ENCODE results near the gene STAG3.

DNA sequence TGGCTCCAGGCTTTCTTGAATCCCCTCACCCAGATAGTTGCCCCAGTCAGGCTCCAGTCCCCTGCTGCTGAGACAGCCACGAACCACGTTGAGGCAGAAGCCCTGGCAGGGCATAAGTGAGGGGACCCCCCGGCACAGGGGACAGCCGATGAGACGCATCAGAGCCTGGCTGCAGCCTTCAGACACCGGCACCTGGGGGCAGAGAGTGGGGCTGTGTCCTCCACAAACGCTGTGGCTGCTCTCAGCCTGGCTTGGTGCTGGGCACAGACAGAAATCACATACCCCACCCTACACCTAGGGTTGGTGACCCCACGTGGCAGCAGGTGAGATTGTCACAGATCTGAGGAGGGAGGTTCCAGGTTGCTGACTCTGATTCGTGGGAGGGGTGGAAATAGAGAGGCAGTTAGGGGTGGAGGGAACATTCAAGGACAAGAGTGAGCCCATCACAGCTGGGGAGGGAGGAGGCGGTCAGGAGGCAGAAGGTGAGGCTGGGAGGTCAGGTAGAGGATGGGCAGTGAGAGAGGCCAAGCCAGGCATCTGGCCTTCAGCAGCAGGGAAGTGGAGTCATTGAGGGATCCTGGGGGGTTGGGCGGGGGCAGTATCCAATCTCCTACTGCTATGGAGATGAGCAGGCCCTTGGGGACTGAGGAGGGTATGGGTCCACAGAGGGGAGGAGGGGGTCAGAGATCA lies 3.8 kb upstream of the STAG3 start:
- TF ChIP-seq CTCF (IDR thresholded peaks at IDR 0.05; ENCODE audit: poor library complexity, severe bottlenecking) (no peak), SMC3 (conservative IDR thresholded peaks at IDR 0.05; ENCODE audit: poor library complexity) (no peak), POLR2AphosphoS5 (IDR thresholded peaks at IDR 0.05) (no peak), EP300 (conservative IDR thresholded peaks at IDR 0.05; ENCODE audit: poor library complexity, severe bottlenecking) (no peak), EZH2 (IDR thresholded peaks at IDR 0.05; ENCODE audit: borderline replicate concordance, insufficient read depth, low read length, poor library complexity, severe bottlenecking) (no peak), TAF1 (IDR thresholded peaks at IDR 0.05; ENCODE audit: low read depth) (no peak), REST (IDR thresholded peaks at IDR 0.05; ENCODE audit: borderline replicate concordance) (no peak)
